Stimulated activated CD8-positive, alpha-beta memory T cell treated with anti-CD3 and anti-CD28 coated beads, Interleukin-7, amount 100 ng/mL, for 1 hour (primary cell): ENCODE data around the gene HES7.
A peak's percentile ranks its signal among the peaks of the same experiment; 100 is the strongest.
"Not testable (repeated sequence)": the region's sequence is repeated elsewhere in the genome, so short reads cannot be mapped to it uniquely, and the experiment has no call there.

Experiments used
- DNase-seq, 2 donors: peaks; one replicate each; pipeline ENCODE4 v3.0.0-alpha.2; 2020; ENCODE audit warnings: low read depth in 2 of 2

Gene HES7

DNA sequence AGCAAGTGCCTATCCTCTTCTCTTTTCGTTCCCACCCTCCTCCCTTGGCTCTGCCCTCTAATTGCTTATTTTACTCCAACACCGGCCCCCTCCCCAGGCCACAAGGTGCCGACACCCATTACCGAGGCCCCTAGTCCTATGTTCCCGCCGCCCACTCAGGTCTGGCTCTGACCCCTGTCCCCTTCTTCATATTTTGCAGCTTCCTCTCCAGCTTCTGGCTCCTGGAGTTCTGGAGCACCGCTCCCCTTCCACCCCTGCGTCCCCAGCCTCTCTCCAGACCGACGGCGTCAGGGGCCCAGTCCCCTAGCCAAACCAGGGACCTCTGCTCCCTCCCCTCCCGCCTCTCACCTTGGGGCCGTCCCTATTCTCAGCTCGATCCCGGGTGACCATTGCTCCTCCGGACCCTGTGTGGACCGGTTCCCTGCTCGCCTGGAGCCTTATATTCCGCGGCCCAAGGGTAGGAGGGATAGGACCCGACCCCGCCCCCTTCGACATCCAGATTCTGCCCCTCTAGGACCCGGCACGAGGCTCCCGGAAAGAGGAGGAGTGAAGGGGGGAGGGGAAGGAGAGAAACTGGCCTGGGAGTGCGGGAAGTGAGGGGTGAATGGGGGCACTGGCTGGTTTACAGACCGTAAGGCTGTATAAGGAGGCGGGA, at the start of gene HES7:
Gene HES7 (minus strand): TSS at position 412 of the 655 bp plus-strand sequence. CDS start 22 bp downstream, at position 390.
- DNase-seq = no peak

DNA sequence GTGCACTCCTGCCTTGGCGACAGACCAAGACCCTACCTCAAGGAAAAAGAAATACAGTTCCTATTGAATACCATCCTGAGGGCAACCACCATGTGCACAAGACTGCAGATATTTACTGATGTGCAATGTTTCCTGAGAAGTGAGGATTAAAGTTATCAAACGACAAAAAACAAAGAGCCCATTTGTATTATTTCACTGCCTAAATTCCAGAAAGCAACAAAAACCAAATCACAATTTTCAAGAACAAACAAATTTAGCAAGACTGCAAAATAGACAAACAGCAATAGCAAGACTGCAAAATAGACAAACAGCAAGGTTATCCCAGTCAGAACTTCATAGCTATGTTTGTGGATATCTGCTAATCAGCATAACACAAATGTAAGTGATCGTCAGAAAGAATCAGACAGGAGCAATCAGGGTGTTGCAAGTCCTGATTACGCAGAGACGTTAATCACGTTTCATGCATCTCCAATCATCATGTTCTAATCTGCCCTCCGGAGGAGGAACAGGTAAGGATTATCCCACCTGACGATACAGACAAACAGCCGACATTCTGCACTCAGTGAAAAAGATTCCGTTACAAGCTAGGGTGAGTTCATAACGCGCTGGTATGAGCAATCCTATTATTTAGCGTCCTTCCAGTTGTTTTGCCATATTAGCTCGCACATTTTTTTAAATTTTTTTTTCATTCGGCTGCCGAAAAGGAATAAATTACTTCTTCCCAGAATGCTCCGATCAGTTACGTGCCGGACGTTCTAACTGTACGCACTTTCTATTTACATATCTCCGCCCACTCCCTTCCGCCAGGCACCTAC, 49.4 kb upstream of the HES7 start:
- peak in 1 of 2 donors; percentile 48 for DNase-seq

DNA sequence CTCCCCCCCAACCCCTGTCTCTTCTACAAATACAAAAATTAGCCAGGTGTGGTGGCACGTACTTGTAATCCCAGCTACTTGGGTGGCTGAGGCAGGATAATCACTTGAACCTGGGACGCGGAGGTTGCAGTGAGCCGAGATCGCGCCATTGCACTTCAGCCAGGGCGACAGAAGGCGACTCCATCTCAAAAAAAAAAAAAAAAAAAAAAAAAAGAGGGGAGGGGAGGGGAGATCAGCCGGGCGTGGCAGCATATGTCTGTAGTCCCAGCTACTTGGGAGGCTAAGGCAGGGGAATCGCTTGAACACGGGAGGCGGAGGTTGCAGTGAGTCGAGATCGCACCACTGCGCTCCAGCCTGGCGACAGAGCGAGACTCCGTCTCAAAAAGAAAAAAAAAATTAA, 46.3 kb upstream of the HES7 start:
- not testable (repeated sequence) for DNase-seq

DNA sequence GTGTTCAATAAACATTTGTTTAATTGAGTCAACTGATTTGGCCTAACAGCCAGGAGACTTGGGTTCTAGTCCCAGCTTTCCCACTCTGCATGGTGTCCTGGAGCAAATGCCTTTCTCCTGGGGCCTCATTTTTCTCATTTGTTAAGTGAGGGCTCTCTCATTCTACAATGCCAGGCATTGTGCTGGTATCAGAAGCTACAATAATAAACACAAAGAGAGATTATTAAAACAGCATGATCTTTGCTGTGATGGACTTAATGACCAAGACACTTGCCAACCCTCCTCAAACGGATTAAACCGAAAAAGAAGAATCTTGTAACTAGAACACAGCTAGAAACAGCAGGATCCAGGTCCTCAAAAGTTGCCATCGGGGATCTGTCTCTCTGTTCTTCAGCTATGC, 43.6 kb upstream of the HES7 start:
- no peak for DNase-seq

DNA sequence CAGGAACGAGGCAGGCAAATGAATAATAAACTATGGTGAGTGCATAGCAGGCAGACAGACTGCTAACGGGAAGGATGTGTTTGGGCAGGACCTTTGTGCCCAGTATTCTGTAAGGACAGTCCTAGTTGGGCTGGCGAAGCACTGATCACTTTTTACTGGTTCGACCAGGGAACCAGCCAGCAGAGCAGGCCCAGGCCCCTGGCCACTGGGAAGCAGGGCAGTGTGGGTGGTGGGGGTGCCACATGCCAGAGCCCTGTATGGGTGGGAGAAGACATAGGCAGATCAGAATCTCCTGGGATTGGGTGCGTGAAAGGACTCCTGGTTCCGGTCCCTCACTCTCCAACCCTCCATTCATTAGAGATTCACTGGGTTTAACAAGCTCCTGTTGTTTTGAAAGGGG, 42.8 kb upstream of the HES7 start:
- no peak for DNase-seq

DNA sequence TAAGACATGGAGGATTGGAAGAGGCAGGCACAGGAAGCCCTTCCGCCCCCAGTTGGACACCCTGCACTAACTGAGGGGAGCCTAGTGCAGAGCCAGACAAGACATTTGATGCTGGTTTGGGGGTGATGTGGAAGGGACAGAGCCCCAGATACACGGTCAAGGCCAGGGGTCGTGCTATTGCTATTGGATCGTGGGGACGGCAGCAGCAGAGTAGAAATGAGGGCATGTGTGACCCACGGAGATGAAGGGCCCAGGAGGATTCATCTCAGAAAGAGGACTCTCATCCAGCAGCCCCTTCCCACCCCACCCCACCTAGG, 40.9 kb upstream of the HES7 start:
- DNase-seq = no peak

DNA sequence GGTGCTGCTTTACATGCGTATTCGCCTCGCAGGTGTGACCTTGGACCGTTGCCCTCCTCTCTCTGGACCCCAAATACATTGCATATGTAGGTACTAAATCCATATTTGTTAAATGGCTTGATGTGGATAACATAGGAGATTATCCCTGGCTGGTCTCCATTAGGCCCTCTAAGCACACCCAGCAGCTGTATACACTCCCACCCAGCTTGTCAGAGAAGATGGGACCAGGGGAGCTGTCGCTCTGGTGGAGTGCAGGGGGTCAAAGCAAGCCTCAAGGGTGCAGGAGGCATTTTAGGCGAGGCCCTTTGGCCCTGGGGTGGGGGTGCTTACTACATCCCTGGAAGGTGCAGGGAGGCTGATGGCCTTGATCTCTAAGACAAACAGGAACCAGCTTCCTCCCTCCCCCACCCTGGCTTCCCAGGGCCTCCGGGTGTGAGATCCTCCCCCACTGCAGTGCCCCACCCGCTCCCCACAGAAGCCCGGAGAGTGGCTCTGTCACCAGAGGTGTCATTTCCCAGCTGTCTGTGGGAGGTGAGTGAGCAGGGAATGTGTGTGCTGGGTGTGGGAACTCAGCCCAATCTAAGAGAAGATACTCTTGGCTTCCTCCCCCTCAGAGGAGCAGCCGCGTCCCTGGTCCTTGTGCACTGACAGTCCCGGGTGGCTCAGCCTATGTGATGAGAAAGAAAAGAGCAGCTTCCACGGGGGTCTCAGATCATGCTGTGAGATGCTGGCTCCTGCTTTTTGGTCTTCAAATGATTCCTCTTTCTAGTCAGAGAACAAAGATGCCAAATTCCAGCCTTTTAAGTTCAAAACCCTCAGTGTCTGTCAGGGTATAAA, 40.3 kb upstream of the HES7 start:
- DNase-seq = peak in 1 of 2 donors; percentile 43

DNA sequence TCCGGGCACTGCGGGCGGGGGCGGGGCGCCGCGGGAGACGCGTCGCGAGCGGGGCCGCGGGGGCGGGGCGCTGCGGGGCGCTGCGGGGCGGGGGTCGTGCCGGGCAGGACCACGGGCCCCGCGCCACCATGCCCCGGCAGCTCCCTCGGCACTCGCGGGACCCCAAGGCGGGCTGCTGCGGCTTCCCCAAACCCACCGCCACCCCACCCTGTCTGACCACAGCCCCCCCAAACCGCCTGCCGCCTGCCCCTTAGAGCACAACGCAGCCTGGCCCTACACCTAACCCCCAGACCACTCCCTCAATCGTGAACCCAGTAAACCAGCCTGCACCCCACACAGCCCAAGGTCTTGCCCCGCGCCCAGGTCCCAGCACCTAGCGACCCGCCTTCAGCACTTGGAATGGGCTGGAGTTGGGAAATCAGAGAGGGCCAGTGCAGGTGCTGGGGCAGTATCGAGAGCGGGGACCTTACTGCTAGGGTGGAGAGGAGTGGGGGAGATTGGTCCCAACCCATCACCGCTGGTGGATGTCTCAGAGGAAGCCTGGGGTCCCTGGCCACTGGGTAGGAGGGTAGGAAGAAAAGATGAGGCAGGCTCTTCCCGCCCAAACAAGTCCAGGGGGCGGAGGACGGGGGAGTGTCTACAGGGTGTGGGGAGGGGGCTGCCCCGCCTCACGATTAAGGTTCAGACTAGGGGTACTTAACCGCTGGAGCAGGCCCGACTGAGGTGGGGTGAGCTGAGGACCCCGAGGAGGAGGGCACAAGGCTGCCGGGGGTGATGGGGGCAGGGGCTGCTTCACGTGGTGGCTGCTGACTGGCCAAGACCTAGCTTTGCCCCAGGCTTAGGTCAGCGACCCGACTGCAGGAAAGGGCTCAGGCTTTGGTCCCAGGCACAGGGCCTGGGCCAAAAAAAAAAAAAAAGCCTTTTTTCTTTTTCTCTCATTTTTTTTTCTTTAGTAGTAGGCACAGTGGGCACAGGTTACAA, 39.4 kb upstream of the HES7 start:
- no peak for DNase-seq

DNA sequence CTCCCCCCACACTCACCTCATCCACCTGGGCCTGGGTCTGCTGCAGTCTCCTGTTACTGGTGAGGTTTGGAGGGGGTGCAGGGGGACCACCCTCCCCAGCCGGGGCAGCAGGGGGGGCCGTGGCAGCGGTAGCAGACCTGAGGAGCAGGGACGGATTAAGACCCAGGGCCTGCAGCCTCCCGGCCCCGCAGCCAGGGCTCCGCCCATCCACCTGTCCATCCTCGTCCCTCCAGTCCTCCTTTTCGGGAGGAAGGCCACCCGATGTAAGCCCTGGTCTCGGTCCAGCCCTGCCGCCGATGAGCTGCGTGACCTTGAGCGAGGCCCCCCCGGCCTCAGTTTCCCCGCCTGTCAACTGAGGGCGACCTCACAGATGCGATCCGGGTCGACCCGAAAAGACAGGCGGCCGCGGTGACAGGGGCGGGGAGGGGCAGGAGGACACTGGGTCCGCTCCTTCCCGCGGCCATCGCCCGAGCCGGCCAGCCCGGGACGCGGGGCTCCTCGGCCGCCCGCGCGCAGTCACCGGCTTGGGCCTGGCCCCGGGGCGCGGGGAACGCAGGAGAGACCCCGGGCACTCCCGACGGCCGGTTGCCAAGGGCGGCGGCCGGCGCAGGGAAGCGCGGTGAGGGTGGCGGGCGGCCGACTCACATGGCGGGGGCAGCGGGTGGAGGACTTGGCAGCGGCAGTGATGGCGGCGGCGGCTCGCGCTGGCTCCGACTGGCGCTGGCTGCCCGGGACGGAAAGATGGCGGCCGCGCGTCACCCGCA, 38.5 kb upstream of the HES7 start, which contains the start of gene VAMP2:
Gene VAMP2 (minus strand): TSS at position 716 of the 764 bp plus-strand sequence. CDS start 69 bp downstream, at position 647.
- DNase-seq = peak; percentile 63 to 67

DNA sequence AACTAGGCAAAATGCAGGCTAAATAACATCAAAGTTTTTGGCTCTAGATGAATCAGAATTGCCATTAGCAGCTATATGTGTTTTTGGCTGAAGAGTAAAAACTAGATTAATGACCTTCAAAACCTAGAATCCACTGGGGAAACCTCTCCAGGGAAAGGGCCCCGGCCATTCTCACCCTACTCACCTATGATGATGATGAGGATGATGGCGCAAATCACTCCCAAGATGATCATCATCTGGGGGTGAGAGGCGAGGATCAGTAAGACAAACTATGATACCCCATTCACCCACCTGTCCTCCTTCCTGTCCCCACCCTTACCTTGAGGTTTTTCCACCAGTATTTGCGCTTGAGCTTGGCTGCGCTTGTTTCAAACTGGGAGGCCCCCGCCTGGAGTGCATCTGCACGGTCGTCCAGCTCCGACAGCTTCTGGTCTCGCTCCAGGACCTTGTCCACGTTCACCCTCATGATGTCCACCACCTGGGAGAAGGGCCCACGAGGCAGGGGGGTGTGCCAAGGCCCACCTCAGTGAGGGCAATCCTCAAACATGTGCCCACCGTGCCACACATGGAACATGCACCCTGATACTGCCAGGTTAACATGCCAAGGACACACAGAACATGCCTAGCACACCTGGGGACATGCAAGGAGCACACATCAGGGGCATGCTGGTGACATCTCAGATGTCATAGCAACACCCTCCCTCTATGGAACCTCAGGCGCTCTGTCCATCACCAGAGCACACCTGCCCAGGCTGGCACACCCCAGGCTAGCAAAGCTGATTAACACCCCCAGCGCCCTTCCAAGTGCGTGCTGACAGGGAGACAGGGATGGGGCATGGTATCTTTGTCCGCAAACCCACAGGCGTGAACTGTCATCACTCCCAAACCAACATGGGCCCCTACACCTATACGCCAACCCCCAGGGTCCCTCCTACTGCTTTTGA, 37.7 kb upstream of the HES7 start:
- no peak for DNase-seq

DNA sequence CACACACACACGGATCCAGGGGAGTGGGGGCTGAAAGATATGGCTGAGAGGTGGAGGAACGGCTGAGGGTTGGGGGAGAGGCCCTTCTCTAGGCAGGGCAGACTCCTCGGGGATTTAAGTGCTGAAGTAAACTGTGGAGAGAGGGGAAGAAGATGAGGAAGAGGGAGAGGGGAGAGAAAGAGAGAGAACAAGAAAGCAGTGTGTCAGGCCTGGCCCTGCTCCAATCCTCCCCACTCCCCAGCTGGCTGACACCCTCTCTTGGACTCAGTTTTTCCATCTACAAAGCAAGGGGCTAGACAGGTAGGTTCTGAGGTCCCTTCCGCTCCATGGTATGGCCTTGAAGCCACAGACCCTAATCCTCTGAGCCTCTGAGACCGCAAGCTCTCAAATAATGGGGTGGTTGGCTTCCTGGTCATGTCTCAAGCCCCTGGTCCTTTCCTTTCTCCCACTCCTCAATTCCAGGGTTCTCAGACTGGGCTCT, 36.9 kb upstream of the HES7 start:
- no peak for DNase-seq

DNA sequence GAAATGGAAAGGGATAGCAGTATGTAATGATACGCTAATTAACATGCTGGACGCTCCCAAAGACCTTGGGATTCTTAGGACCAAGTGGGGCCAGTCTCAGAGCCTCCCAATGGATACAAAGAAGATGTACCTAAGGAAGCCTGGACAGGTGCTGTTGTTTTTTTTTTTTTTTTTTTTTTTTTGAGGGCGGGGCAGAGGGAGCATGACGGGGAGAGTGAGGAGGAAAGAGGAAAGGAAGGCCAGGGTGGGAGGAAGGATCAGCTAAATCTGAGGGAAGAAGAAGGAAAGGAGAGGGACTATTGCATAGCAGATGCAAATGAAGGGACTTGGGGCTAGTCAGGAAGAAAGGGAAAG, 36.3 kb upstream of the HES7 start:
- DNase-seq = no peak

DNA sequence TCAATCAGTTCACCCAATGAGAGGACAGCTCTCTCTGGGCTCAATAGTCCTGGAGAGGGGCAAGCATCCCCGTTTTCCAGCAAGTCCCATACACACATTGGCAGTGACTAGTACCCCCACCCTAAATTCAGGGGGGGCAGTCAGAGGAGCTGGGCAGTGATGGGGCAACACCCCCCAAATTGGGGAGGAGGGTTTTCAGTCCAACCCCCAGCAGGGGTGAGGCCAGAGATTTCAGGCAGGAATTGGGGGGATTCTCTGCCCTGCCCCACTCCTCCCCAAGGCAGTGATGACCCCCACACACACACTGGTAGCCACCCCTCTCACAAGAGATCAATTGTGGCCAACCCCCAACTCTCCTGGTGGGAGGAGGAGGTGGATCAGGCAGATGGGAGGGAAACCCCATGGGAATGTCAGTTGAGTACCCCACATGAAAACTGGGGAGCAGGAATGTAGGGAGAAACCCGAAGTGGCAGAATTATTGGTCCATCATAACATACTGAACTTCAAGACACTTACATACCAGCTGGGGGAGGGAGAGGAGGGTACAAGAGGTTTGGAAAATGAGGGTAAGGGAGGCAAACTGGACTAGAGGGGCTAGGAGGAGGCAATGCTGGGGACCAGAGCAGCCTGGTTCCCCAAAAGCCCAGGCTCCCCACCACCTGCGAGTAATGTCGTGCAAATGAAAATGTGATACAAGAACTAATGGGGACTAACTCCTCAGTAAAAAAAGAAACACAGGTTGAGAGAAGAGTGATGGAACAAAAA, 35.7 kb upstream of the HES7 start:
- DNase-seq = no peak

DNA sequence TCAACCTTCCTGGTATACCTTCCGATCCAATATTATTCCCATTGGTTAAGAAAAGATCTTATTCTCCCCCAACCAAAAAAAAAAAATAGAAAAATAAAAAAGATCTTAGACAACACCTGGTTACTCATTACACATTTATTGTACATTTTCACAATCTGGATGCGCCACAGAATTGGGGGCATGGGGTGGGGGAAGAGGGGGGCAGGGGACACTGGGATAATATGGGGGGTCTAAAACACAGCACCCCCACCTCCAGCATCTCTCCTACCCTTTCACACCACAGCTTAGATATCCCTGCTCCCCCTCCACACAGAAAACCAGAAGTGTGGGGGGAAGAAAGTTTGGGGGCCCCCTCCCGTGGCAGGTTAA, 35.1 kb upstream of the HES7 start:
- no peak for DNase-seq

DNA sequence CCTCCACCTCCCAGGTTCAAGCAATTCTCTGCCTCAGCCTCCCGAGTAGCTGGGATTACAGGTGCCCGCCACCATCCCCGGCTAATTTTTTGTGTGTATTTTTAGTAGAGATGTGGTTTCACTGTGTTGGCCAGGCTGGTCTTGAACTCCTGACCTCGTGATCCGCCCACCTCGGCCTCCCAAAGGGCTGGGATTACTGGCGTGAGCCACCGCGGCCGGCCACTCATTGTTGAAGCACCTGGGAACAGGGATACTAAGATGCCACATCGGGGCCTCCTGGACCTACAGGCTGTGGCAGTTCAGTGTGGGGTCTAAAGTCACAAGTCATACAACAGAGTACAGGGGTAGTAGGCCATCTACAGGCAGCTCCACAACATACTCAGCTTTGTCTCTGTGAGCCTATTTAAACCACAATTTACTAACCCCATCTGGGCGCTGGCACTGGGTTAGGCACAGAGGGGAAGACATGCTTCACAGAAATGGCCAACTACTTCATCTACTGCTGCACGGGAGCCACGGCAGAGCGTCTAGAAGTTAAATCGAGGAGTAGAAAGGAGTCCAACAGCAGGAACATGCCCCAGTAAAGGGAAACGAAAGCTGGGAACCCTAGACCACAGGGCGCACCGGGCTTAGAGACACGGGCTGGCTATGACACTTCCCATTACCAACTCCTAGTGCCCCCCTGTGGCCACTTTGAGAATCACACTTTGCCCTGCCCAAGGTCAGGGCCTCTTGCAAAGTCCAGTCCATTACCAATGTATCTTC, 34.5 kb upstream of the HES7 start:
- peak; percentile 69 to 83 for DNase-seq

DNA sequence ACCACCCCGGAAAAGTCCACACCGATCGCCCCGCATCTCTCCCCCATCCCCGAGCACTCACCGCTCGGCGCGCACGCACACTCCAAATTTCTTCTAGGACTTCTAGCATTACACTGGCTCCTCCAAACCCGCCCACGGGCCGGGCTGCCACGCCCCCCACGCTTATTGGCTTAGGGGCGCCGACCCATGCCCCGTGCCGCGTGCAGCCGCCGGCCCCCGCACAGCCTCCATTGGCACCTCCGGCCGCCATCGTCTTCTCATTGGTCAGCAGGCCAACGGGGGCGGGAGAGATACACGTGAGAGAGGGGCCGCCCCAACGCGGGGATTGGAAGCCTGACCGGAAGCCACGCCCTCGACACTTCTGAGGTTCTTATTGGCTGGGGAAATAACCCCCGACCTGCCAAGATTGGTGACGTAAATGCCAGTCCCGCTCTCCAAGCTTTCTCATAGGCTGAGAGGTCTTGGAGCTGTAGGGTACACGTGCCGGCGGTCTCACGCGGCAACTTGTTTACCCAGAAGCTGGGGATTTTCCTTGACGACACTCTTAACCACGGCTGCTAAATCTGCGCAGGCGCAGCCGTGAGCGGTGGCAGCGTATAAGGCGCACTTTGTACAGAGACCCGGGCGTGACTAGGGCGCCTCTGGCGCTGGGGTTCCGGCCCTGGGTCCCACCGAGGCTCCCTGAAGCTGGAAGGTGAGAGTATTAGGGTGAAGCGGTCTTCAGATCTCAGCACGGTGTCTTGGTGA, 32.5 kb upstream of the HES7 start:
- peak; percentile 99 to 100 for DNase-seq

DNA sequence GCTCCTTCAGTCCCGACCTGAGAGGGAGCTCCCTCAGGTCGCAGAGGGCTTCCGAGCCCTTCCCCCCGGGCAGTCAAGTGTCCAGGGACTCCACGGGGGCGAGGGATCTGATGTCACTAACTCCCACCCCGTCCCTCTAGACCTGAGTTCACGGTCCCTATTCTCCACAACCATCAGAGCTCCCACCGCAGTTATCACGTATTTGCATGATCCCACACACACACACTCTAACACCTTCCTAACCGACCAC, 32.0 kb upstream of the HES7 start:
- no peak for DNase-seq
